AG08395 (cell line): ENCODE measurements around the gene EWSR1.

Experiments
- DNase-seq: peaks from one replicate; pipeline ENCODE4 v3.0.0; 2012; ENCODE audit warnings: mixed read lengths, low spot score

Gene EWSR1

DNA sequence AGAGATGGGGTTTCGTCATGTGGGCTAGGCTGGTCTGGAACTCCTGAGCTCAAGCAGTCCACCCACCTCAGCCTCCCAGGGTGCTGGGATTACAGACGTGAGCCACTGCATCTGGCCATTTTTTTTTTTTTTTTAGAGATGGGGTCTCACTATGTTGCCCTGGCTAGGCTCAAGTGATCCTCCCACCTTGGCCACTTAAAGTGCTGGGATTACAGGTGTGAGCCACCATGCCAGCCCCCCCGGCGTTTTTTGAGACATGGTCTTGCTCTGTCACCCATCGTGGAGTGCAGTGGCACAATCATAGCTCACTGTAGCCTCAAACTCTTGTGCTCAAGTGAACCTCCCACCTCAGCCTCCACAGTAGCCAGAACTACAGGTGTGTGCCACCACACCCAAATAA lies 16.8 kb upstream of the EWSR1 start:
- no peak for DNase-seq

DNA sequence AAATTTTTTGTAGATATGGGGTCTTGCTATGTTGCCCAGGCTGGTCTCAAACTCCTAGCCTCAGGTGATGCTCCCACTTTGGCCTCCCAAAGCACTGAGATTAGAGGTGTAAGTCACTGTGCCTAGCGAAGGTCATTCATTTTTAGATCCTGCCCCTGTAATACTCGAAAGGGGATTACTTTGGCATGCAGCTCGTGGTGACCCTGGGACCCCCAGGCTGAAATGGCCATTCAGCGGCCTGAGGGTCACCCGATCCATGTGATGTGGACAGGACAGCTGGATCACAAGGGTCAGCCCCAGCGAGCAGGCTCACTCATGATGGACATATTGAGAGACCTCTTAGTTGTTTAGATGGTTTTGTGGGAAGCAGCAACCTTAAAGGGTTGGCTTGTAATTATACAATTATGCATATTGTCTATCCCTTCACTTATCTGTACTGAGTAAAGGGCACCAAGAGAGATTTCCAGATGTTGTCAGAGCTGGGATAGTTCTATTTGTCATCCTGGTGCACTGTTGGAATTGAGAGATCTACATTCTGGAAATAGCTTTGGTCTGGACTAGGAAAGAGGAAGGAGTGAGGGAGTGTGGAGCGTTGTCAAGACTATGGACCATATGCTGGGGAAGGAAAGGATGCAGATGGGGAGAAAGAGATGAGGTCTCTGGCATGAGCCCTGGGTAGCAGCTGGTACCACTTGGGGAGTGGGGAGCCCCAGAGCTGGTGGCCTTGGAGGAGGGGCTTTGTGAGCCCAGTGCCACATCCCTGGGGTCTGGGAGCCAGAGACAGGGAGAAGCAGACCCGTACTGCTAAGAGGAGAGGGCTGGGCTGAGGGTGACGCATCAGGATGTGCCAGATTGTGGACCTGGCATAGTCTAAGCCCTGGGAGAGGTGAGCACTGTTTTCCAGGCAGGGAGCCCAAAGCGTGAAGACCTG lies 15.8 kb upstream of the EWSR1 start:
- DNase-seq = no peak

DNA sequence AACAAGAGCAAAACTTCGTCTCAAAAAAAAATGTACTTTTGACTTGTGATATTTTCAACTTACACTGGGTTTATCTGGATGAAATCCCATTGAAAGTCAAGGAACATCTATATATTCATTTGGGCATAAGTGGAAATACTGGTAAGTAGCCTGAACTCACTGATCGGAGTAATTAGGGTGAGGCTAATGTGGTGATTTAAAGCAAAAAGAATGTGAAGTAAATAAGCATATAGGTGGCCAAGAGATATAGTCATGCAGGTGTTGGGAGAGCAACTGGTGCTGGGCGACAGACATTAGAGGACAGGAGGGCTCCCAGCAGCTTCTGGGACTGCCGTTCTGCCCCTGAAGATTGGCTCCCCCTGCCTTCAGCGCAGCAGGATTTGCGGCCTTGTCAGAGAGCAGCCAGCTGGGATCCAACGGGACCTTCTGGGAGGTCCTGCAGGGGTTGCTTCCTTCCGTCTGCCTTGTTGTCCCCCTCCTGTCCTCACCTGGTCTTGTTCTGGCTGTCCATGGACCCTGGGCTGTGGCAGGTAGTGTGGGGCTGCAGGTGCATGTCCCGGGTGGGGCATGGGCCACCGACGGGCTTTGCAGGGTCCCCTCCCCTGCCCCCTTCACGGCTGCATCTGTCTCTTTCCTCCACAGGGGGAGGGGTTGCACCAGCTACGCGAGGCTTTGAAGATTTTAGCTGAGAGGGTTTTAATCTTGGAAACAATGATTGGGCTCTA lies 14.3 kb upstream of the EWSR1 start:
- DNase-seq = no peak

DNA sequence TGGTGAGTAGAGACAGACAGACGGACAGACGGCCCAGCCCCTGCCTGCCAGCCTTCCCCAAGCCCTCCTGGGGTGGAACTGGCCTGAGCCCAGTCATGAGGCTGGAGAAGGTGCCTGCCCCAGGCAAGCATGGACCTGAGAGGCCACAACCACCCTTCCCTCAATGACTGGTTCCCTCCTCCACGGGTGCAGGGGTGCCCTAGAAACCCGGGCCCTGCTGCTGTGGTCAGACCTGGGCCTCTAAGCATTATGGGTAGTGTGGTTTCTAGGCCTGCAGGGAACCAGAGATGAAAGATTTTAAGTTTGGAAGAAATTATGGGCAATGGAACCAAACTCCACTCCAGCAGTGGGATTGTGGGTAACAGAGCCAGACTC lies 13.8 kb upstream of the EWSR1 start:
- no peak for DNase-seq

DNA sequence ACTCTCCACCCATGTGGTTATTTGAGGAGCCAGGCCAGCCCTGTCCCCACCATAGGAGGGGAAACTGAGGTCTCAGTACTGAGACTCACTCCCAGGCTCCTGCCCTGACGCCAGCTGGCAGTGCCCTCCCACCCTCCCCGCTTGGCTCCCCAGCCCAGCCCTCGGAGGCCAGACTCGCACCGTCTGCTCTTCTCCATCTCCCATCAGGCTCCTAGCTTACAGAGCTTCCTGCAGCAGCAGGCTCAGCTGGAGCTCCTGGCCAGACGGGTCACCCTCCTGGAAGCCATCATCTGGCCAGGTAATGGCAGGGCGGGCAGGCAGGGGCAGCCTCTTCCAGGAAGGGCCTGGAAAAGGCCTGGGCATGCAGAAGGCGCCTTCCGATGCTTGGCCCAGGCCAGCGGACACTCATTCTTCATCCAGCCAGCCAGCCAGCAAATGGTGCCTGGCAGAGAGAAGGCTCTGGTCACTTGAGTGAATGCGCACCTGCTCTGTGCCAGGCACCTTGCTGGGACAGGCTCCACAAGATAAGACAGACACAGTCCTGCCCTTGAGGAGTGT lies 12.9 kb upstream of the EWSR1 start:
- no peak for DNase-seq

DNA sequence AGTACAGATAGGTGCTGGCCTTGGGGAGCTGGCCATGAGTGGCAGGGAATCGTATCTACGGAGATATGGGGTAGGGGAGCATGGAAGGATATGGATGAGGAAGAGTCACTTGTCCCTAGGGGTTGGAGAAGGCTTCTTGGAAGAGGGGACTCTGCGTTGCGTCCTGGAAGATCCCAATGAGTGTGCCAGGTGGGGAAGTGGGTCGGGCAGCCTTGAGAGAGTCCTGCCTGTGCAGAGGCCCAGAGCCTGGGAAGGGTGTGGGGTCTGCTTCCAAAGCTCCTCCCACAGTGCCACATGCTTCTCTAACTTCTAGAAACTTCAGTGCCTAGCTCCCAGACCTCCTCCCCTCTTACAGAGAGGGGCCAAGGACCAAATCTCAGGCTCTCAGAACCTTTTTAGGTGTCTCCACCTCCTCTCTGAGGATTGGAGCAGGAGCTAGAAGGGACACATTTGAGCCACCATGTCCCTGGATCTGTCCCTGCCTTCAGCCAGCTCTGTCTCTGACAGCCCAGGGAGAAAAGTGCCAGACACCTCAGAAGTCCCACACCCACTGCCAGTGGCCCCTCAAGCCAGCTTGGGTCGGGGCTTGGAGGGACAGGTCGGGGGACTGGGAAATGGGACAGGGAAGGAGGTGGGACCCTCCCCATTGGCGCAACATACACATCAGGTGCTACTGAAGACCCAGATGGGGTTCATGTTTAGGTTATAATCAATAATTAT lies 11.3 kb upstream of the EWSR1 start:
- no peak for DNase-seq

DNA sequence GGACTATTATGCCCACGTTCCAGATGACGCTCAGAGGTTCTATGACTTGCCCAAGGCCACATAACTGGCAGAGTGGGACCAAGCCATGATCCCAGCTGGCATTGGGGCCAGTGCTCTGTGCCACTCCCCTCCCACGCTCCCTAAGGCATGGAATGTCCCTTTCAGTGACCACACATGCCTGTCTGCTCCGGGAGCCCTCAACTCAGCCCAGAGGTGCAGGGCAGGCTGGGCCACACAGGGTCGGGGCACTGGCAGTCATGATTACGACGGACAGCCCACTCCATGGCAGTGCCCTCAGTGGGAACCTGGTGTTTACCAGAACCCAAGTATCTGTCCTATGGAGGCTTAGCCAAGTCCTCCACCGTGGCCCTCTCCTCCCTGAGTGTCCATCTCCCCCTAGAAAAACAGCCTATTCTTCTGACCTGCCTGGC lies 10.3 kb upstream of the EWSR1 start:
- DNase-seq = no peak

DNA sequence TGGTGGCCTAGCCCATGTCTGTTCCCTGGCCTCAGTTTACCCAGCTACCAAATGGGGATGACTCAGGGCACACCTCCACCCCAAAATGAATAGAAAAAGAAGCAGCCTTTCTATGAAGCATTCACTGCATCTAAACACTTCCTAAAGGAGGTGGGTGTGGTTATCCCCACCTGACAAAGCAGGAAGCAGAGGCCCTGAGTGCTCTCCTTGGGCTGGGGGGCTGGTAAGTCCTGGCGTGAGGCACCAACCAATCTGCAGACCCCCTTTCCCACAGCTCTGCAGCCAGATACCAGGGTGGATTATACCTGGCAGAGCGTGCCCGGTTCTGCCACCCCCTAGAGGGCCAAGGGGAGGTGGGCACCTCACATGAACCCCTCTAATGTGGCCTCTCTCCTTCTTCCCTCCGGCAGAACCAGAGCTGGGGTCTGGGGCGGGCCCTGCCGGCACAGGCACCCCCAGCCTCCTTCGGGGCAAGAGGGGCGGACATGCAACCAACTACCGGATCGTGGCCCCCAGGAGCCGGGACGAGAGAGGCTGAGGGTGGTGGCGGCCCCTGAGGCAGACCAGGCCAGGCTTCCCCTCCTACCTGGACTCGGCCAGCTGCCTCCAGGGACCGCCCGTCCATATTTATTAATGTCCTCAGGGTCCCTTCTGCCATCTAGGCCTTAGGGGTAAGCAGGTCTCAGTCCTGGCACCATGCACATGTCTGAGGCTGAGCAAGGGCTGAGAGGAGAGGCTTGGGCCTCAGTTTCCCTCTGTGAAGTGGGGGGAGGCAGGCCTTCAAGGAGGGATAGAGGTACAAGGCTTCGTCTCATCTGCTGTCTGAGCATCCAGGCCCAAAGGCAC lies 9.4 kb upstream of the EWSR1 start:
- DNase-seq = no peak

DNA sequence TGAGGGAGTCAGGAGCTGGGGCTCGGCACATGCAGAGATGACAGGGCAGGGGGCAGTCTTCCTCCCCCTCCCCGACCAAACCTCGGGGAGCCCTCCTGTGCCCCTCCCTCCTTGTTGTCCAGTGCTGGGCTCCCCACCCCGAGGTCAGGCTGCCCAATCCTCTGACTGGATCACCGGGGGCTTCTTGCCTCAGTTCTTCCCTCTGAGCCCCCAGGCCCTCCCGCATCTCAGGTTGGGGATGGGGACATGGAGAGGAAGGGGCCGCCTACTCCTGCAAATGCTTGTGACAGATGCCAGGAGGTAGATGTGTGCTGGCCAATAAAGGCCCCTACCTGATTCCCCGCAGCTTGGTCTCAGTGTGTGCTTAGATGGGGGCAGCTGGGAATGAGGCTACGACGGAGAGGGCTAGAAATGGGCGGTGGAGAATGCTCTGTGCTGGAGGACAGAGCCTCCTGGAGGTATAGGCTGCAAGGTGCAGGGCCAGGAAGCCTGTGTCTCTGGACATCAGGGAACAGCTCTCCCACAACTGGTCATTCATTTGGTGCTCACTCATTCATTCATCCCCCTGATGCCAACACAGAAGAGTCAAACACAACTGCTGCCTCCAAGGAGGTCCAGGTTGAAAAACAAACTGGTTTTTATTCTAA lies 8.7 kb upstream of the EWSR1 start:
- no peak for DNase-seq

DNA sequence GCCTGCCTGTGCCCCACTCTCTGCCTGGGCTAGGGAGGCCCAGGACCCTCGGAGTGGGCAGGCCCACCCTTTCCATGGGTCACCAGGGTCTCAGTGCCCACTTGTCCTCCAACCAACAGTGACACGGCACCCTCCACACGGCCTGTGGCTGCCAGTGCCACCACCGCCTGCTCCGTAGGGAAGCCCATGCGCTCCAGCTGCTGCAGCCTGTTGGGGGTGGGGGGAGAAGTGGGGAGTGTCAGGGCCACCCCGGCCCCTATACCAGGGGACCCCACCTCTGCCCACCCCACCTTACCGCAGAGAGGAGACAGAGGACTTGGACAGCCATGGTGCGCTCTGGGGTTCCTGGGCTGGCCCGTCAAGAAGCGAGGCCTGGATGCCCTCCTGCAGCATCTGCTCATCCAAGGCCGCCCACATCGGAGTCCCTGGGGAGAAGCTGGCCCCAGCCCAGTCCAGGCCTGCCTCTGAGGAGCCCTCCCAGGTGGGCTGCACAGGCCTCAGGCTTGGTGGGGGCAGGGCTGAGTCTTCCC lies 8.0 kb upstream of the EWSR1 start:
- DNase-seq = no peak

DNA sequence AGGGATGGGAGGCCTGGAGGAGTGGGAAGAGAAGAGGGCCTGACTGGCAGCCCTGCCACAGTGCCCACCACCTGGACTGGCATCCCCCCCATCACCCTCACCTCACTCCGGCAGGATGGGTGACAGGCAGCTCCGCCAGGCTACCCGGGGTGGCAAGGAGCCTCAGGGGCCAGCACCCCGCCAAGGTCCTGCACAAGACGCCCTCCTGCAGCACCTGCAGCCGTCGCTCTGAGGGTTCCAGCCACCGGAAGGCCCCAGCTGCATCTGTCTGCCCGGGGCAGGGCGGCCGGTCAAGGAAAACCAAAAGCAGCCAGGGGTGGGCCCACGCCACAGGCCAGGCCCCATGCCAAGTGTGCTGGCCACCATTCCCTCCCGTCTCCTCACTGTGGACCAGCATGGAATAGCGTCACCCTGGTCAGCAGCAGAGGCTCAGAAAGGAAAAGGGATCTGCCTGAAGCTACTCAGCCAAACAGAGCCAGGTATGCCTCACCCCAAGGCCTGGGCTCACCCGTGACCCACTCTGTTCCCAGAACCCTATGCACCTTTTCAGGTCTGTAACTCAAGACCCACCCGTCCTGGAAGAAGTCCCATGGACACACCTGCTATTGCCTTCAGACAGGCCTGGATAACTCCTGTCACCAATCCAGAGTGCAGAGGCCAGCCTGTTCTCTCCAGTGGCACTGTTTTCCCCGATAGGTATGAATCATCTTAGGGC lies 7.3 kb upstream of the EWSR1 start:
- no peak for DNase-seq

DNA sequence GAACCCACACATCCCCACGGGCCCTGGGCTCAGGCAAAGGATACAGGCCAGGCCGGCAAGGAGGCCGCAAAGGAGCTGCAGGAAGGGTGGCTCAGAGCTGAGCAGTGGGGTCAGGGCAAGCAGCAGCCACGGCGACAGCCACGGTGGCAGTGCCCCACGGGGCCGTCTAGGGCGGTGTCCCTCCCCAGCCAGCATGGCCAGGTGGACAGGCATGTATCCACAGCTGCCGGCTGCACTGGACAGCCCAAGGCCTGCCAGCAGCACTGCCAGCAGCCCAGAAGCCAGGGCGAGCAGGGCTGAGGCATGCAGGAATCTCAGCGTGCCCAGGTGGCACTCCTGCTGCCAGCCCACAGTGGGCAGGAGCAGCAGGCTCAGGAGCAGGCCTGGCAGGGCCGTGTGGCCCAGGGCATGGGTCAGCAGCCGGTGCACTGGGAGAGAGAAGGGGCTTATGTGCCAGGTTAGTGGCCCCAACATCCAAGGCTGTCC lies 4.2 kb upstream of the EWSR1 start:
- DNase-seq = no peak

DNA sequence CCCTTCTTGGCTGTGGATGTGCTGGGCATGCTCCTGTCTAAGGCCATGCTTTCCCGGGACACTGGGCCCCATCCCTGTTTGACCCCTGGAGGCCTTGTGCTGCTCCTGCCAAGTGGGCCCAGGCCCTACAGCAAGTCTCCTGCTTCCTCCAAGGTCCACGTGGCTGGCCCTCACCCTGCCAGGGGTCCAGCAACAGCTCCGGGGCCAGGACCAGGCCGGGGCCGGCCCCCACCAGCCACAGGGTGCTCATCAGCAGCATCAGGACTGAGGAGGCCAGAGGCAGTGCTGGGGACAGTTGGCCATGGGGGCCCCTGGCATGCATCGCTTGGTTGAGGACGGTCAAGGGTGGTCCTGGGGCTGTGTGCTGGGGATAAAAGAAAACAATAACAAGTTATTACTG lies 2.8 kb upstream of the EWSR1 start:
- DNase-seq = no peak

DNA sequence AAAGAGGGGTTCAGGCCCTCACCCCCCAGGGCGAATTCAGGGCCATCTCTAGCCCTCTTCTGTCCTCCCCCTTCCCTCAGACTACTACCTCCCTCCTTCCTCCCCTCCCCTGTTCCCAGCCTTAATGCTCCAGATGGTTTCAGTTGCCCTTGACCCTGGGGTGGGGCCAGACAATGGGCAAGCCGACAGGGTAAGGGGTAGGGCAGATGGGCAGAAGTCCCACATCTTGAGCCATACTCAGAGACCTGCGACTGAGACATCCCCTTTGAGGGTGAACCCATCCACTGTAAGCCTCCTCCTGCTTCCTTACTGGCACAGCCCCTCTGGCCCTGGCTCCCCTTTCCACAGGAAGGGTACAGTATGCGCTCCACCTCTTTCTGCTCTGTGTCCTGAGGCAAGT lies 2.1 kb upstream of the EWSR1 start:
- DNase-seq = no peak

DNA sequence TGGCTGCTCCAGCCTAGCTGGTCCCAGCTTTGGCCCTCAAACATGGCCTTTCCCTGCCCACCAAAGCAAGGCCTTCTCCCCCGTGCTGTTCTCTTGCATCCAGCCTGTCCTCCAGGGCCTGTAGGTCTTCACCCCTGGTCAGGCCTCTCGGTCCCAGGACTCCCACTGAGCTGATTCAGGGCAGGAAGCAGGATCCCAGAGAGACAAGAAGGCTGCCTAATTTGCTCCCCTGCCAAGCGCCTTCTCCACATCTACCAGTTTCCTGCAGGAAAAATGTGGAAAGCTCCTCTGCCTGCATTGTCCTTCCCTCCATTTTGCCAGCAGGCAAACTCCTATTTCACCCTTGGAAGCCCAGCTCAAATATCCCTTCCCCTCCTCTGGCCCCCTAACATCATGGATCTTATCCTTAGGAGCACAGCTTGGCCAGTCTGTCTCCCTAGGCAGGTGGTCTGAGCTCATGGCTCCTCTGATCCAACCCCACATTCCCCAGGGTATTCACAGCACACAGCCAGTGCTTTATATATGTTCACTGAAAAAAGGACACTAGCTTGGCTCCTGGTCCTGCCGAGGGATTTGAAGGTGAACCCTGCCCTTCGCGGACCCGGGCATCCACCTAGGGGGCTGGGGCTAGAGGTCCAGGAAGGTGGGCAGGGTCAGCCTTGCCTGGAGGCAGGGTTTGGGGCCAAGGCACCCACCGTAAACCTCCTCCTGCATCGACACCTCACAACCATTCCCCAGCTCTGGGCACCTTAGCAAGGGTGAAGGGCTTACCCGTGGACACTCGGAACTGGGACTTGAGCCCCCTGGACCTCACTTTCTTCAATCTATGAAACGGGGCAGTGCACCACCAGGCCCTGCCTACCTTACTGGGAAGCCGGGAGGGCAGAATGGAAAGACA lies 1.3 kb upstream of the EWSR1 start:
- DNase-seq = no peak

DNA sequence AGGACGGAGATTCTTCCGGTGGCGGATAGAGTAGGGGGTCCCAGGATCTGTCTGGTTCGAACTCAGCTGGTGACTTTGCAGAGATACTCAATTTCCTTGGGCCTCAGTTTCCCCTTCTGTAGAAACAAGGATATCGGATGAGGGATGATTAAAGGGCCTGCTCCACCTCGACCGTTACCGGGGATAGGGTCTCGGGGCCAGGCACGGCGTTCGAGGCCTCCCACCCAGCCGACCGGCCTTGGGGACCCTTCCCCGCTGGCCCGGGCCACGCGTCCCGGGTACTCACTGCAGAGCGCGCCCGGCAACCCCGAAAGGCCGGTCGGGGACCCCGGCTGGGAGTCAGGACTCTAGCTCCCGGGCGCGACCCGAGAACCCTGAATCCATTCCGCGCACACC lies 608 bp upstream of the EWSR1 start:
- DNase-seq = no peak

DNA sequence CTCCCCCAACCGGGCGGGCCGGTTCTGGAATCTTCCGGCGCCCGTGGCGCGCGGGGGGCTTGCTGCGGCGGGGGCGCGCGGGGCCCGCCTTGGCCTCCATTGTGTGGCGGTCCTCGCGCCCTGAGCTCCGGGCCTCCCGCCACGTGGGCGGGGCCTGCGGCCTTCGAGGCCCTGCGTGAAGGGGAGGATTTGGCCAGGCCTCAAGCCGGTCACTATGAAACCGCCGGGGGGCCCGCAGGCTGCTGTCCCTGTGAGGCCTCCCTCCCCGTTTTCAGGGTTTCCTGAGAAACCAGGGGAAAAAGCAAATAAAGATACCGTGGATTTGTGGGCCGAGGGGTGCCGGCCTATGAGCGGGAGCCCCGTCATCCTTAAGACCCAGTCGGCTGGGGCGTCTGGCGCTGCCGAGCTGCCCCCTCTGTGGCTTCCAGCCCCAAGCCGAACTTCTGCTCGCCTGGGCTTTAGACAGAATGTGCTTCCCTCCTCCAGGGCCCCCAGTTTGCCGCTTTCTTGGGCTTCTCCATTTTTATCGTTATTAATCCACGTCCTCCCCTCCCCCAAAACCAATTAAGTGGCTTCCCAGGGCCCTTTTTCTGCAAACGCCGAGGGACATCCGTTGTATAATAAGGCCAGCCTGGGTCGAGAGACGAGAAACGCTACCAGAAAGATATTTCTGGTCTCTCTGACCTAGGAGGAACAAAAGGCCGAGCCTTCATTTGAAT lies 602 bp downstream of the EWSR1 start:
- DNase-seq = peak; percentile 72

DNA sequence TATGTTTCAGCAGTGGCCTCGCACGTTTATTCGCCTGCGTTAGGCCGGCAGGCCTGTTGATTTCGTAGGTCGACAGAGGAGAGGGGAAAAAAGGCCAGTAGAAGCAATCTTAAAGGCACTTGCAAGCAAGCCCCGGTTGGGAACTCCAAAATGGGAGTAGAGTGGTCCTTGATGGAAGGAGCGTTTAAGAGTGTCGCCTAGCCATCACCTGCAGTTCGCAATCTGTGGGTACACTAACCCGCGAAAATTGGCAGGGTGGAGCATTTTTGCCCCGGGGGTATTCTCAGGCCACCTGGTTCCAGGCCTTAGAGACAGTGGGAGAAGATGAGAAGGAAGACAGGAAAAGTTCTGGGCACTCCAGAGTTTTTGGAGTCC lies 1.1 kb downstream of the EWSR1 start:
- no peak for DNase-seq
